Kidney epithelial cell (primary cell): ENCODE data around the gene CHDH. TPM values are rescaled to one million over a fixed set of nuclear protein-coding genes. Genes with fewer than 3 reads are reported as not detected.

Source experiments
- DNase-seq: peaks from one replicate; pipeline ENCODE4 v3.0.0-alpha.2; 2010; ENCODE audit warnings: low read depth
- H3K27me3 ChIP-seq: 2 replicates; pipeline ENCODE4 v1.6.0; 2011; ENCODE audit warnings: low read length; ENCODE audit not compliant: control insufficient read depth, insufficient read depth
- H3K36me3 ChIP-seq: 2 replicates; pipeline ENCODE4 v1.5.1; 2011; ENCODE audit warnings: low read length; ENCODE audit not compliant: control insufficient read depth, insufficient read depth
- H3K4me3 ChIP-seq: 2 replicates; pipeline ENCODE4 v1.5.1; 2011; ENCODE audit warnings: low read depth, mild to moderate bottlenecking, control low read depth, low read length
- total RNA-seq: library from RNA; depleted of rRNA; stranded (reverse); fragments of >200 nt; gene quantifications from 2 replicates; pipeline ENCODE4 v1.2.3, GENCODE V29; 2015
- TF ChIP-seq, protein P1 (sequence below): IDR thresholded peaks from 2 replicates; pipeline ENCODE4 v1.5.1; 2011; ENCODE audit warnings: mild to moderate bottlenecking, moderate library complexity, low read length, control low read depth, inconsistent platforms; ENCODE audit not compliant: insufficient read depth, poor library complexity, severe bottlenecking

Gene CHDH
- total RNA-seq, 1 donor from 2014 or later: 3.3 TPM

DNA sequence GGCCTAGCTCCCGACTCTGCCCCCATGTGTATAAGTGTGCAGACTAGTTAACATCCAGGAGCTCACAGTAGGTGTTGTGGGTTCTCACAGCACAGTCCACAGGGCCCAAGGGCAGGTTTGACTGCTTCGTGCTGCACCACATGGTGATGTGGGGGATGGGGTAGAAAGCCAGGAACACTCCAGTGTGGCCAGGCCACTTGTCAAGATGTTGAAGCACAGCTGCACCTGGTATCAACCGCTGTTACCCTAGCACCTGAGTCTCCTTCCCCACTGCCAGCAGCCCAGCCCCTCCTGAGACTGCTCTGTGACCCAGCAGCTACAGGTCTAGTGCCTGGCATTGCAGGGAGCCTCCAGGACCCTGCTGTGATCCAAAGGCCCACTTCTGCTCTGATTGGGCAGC lies 53.4 kb downstream of the CHDH start:
- no peak for DNase-seq
- Histone ChIP-seq H3K4me3 (no peak overlapping the region), H3K36me3 (no peaks in the 10 kb centered on the region), H3K27me3 (no peaks in the 10 kb centered on the region)
- TF ChIP-seq, protein P1, sequence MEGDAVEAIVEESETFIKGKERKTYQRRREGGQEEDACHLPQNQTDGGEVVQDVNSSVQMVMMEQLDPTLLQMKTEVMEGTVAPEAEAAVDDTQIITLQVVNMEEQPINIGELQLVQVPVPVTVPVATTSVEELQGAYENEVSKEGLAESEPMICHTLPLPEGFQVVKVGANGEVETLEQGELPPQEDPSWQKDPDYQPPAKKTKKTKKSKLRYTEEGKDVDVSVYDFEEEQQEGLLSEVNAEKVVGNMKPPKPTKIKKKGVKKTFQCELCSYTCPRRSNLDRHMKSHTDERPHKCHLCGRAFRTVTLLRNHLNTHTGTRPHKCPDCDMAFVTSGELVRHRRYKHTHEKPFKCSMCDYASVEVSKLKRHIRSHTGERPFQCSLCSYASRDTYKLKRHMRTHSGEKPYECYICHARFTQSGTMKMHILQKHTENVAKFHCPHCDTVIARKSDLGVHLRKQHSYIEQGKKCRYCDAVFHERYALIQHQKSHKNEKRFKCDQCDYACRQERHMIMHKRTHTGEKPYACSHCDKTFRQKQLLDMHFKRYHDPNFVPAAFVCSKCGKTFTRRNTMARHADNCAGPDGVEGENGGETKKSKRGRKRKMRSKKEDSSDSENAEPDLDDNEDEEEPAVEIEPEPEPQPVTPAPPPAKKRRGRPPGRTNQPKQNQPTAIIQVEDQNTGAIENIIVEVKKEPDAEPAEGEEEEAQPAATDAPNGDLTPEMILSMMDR: no peak

- Histone ChIP-seq H3K27me3 (peaks cover 3% of the 10 kb centered on the region), H3K4me3 (no peak overlapping the region), H3K36me3 (no peaks in the 10 kb centered on the region)
- TF ChIP-seq, protein P1: no peak
- no peak for DNase-seq
Observed at GRCh38 chr3:53791317-53791716, 54.9 kb downstream of the CHDH start.

GRCh38 chr3:53790470-53790869 lies 55.7 kb downstream of the CHDH start:
- DNase-seq: no peak
- H3K36me3 ChIP-seq: no peaks in the 10 kb centered on the region
- H3K4me3 ChIP-seq: no peak overlapping the region
- TF ChIP-seq, protein P1: no peak
- H3K27me3 ChIP-seq: peaks cover 5% of the 10 kb centered on the region

- Histone ChIP-seq H3K4me3 (no peak overlapping the region), H3K27me3 (peaks cover 5% of the 10 kb centered on the region)
Observed at GRCh38 chr3:53789459-53789858, 56.8 kb downstream of the CHDH start.

DNA sequence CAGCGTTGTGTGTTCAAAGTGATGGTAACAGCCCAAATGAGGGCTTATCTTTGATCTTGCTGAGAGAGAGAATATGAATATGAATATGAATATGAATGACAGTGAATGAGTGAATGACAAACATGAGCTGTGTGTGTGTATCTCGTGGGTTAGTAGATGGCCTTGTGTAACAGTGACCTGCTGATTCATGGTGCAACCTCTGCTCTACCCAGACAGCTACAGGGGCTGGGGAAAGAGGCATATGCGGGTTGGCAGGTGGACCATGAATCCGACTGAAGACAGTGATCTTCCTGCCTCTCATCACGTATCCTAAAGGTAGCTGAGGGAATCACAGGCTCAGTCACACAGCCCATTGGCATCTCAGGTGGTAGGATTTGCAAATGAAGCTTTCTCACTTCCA lies 58.2 kb downstream of the CHDH start:
- H3K27me3 ChIP-seq: peaks cover 5% of the 10 kb centered on the region
- TF ChIP-seq, protein P1: no peak
- no peak for DNase-seq
- no peaks in the 10 kb centered on the region for H3K36me3 ChIP-seq
- no peak overlapping the region for H3K4me3 ChIP-seq

More at GRCh38 chr3:53789459-53789858, 56.8 kb downstream of the CHDH start:
- no peak for DNase-seq
- TF ChIP-seq, protein P1: no peak
- no peaks in the 10 kb centered on the region for H3K36me3 ChIP-seq

DNA sequence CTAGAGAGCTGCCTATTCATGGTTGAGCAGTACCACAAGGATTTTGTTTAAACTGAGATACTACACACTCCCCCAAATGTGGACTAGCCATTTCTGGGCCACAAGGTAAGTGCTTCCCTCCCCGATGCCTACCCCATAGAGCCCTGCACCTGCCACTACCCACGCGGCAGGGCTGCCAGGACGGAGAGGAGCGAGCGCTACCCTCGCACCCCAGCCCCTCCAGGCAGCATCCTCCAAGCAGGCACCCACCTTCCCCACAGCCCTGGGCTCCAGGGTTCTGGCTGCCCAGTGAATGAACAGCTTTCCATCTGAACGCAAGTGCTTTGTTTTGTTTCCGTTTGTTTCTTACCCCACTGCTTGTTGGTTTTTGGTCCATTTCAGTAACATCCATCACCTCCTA lies 59.2 kb downstream of the CHDH start:
- no peak for DNase-seq

More for the DNA sequence above, 59.2 kb downstream of the CHDH start:
- H3K36me3 ChIP-seq: no peaks in the 10 kb centered on the region
- H3K4me3 ChIP-seq: no peak overlapping the region
- peaks cover 8% of the 10 kb centered on the region for H3K27me3 ChIP-seq
- TF ChIP-seq, protein P1: no peak
